ENCODE measurements around the gene AK3.
"Not testable (repeated sequence)": the region's sequence is repeated elsewhere in the genome, so short reads cannot be mapped to it uniquely, and the experiment has no call there.

AK3 gene

DNA sequence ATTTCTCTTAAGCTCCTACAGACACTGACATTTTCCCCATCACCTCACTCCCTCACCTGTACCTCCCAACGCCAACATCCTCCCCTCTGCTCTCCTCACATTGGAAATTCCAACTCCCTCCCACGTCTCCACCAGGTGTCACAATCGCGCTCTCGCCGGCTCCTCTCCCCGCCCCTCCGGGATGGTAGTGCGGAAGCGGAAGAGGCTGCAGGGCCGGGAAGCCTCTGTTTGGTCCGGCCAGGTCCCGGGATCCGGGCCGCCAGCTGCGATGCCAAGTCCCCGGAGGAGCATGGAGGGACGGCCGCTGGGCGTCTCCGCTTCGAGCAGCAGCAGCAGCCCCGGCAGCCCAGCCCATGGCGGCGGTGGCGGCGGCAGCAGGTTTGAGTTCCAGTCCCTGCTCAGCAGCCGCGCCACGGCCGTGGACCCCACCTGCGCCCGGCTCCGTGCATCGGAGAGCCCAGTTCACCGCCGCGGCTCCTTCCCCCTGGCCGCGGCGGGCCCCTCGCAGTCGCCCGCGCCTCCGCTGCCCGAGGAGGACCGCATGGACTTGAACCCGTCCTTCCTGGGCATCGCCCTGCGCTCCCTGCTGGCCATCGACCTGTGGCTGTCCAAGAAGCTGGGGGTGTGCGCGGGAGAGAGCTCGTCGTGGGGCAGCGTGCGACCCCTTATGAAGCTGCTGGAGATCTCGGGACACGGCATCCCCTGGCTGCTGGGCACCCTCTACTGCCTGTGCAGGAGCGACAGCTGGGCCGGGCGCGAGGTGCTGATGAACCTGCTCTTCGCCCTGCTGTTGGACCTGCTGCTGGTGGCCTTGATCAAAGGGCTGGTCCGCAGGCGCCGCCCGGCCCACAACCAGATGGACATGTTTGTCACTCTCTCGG lies 78.7 kb downstream of the AK3 start, which contains the start of gene PLPP6:
Gene PLPP6 (plus strand): TSS at position 187 of the 881 bp plus-strand sequence. CDS start 82 bp downstream, at position 269.
- peak within 1 kb of the TSS; percentile 18 for H2BK12ac ChIP-seq (ENCODE audit: low read length)
- no peak within 1 kb of the TSS for H3K4ac ChIP-seq (ENCODE audit: low read length)
- peak within 1 kb of the TSS; percentile 84 for H2BK120ac ChIP-seq (ENCODE audit: low read depth, low read length)
- no peak within 1 kb of the TSS for H2BK5ac ChIP-seq (ENCODE audit: low read length)
- no peak within 1 kb of the TSS for H2AK5ac ChIP-seq (ENCODE audit: low read depth, low read length)
- no peaks in the 10 kb centered on the region for H3K36me3 ChIP-seq (replicated peaks in 1 of 2; ENCODE audit: control insufficient read depth in 2 of 2, insufficient read depth in 2 of 2, low read length in 2 of 2)
- H3K9me3 ChIP-seq (replicated peaks in 1 of 2; ENCODE audit: control insufficient read depth in 2 of 2, insufficient read depth in 1 of 2, low read depth in 1 of 2, low read length in 2 of 2), result no peaks in the 10 kb centered on the region
- peak within 1 kb of the TSS; percentile 96 for H3K23ac ChIP-seq (ENCODE audit: low read depth, low read length, poor library complexity)
- WGBS, 2 donors (ENCODE audit: extremely low coverage in 2 of 2, insufficient read length in 2 of 2, insufficient replicate concordance in 1 of 2), result no CpG with 5 or more reads among the region's 70 CpGs
- H3K4me3 ChIP-seq (ENCODE audit: low read length in 2 of 2), result peak within 1 kb of the TSS; percentile 62 to 89
- H3K4me1 ChIP-seq (ENCODE audit: control insufficient read depth in 2 of 2, insufficient read depth in 1 of 2, low read depth in 1 of 2, low read length in 2 of 2), result peaks cover 5 to 8% of the 10 kb centered on the region in 2 donors
- peak within 1 kb of the TSS; percentile 45 for H2BK15ac ChIP-seq (ENCODE audit: low read length)
- H3K4me2 ChIP-seq (ENCODE audit: insufficient read depth, low read length, poor library complexity, severe bottlenecking), result peak within 1 kb of the TSS; percentile 94
- peak within 1 kb of the TSS; percentile 87 for H4K91ac ChIP-seq (ENCODE audit: low read depth, low read length, poor library complexity)
- H3K14ac ChIP-seq (ENCODE audit: low read length), result peak within 1 kb of the TSS; percentile 72
- peak within 1 kb of the TSS; percentile 99 for H3K9ac ChIP-seq (ENCODE audit: low read depth, low read length, poor library complexity)
- H3K18ac ChIP-seq (ENCODE audit: low read length), result peak within 1 kb of the TSS; percentile 98
- no peaks in the 10 kb centered on the region for H3K79me1 ChIP-seq (ENCODE audit: low read depth, low read length)
- H3K27ac ChIP-seq (replicated peaks; ENCODE audit: low read length), result no peak within 1 kb of the TSS
- H3K27me3 ChIP-seq (ENCODE audit: control insufficient read depth in 3 of 3, insufficient read depth in 3 of 3, low read depth in 1 of 3, low read length in 3 of 3), result peaks cover 0 to 5% (median 0%) of the 10 kb centered on the region in 3 experiments
- no peak within 1 kb of the TSS for H4K8ac ChIP-seq (ENCODE audit: low read depth, low read length)
- H2AFZ ChIP-seq (ENCODE audit: low read length), result peak within 1 kb of the TSS; percentile 93
- DNase-seq (ENCODE audit: low spot score), result peak; percentile 63

DNA sequence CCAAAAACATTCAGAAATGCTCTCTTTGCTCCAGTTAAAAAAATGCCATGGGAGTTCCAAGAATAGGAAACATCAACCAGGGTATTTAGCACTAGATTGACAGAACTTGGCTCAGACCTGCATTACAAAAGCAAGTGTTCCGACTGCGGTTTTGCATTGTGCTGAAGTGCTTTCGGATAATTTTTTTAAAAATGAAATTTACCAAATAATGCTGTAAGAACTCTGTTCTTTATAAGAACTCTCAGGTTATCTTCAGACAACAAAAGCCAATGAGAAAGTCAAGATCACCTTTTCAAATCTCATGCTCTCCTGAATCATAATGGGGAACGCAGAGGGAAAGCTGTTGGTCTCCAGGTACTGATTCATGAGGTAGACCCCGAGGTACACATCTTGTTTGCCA lies 79.4 kb downstream of the AK3 start:
- no peak overlapping the region for H2AK5ac ChIP-seq (ENCODE audit: low read depth, low read length)
- H2BK120ac ChIP-seq (ENCODE audit: low read depth, low read length), result no peak overlapping the region
- DNase-seq (ENCODE audit: low spot score), result no peak
- H4K91ac ChIP-seq (ENCODE audit: low read depth, low read length, poor library complexity), result no peak overlapping the region
- H3K23ac ChIP-seq (ENCODE audit: low read depth, low read length, poor library complexity), result no peak overlapping the region
- no peaks in the 10 kb centered on the region for H3K9me3 ChIP-seq (replicated peaks in 1 of 2; ENCODE audit: control insufficient read depth in 2 of 2, insufficient read depth in 1 of 2, low read depth in 1 of 2, low read length in 2 of 2)
- H3K27me3 ChIP-seq (ENCODE audit: control insufficient read depth in 3 of 3, insufficient read depth in 3 of 3, low read depth in 1 of 3, low read length in 3 of 3), result peaks cover 0 to 4% (median 0%) of the 10 kb centered on the region in 3 experiments
- no peak overlapping the region for H3K27ac ChIP-seq (replicated peaks; ENCODE audit: low read length)
- H3K4me1 ChIP-seq (ENCODE audit: control insufficient read depth in 2 of 2, insufficient read depth in 1 of 2, low read depth in 1 of 2, low read length in 2 of 2), result peaks cover 5 to 8% of the 10 kb centered on the region in 2 donors
- no peak overlapping the region for H4K8ac ChIP-seq (ENCODE audit: low read depth, low read length)
- WGBS, 2 donors (ENCODE audit: extremely low coverage in 2 of 2, insufficient read length in 2 of 2, insufficient replicate concordance in 1 of 2), result no CpG with 5 or more reads among the region's 5 CpGs
- H3K4me3 ChIP-seq (ENCODE audit: low read length in 2 of 2), result peak overlapping the region in 1 of 2 donors; percentile 62
- no peak overlapping the region for H2BK5ac ChIP-seq (ENCODE audit: low read length)
- no peak overlapping the region for H2BK15ac ChIP-seq (ENCODE audit: low read length)
- no peak overlapping the region for H2BK12ac ChIP-seq (ENCODE audit: low read length)
- no peak overlapping the region for H3K4ac ChIP-seq (ENCODE audit: low read length)
- H3K14ac ChIP-seq (ENCODE audit: low read length), result no peak overlapping the region
- peak overlapping the region; percentile 93 for H2AFZ ChIP-seq (ENCODE audit: low read length)
- H3K36me3 ChIP-seq (replicated peaks in 1 of 2; ENCODE audit: control insufficient read depth in 2 of 2, insufficient read depth in 2 of 2, low read length in 2 of 2), result no peaks in the 10 kb centered on the region
- no peak overlapping the region for H3K4me2 ChIP-seq (ENCODE audit: insufficient read depth, low read length, poor library complexity, severe bottlenecking)
- H3K79me1 ChIP-seq (ENCODE audit: low read depth, low read length), result no peaks in the 10 kb centered on the region
- H3K9ac ChIP-seq (ENCODE audit: low read depth, low read length, poor library complexity), result no peak overlapping the region
- no peak overlapping the region for H3K18ac ChIP-seq (ENCODE audit: low read length)

DNA sequence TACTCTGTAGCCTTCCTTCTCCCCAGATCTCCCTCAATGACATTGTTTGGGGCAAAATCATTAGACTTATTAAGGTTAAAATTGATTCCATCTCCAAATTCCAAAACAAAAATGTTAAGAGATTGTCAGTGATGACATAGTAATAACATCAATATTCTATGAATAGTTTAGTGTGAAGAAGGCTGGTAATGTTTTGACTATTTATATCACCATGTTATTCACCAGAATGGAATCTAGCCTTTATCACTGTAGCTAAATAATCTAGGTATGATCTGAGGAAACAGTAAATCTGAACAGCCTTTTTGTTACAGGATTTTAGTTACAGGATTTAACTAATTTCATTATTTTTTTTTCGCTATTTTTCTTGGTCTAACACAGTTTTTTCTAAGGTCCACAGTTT lies 79.8 kb downstream of the AK3 start:
- Histone ChIP-seq H2AK5ac (ENCODE audit: low read depth, low read length) (no peak overlapping the region), H3K23ac (ENCODE audit: low read depth, low read length, poor library complexity) (no peak overlapping the region), H3K79me1 (ENCODE audit: low read depth, low read length) (no peaks in the 10 kb centered on the region), H2BK120ac (ENCODE audit: low read depth, low read length) (no peak overlapping the region), H3K9ac (ENCODE audit: low read depth, low read length, poor library complexity) (no peak overlapping the region), H3K4ac (ENCODE audit: low read length) (no peak overlapping the region), H4K8ac (ENCODE audit: low read depth, low read length) (no peak overlapping the region), H2BK12ac (ENCODE audit: low read length) (no peak overlapping the region), H2BK15ac (ENCODE audit: low read length) (no peak overlapping the region), H3K27me3 (ENCODE audit: control insufficient read depth in 3 of 3, insufficient read depth in 3 of 3, low read depth in 1 of 3, low read length in 3 of 3) (peaks cover 0 to 3% (median 0%) of the 10 kb centered on the region in 3 experiments), H3K9me3 (replicated peaks in 1 of 2; ENCODE audit: control insufficient read depth in 2 of 2, insufficient read depth in 1 of 2, low read depth in 1 of 2, low read length in 2 of 2) (no peaks in the 10 kb centered on the region), H3K18ac (ENCODE audit: low read length) (no peak overlapping the region), H3K4me1 (ENCODE audit: control insufficient read depth in 2 of 2, insufficient read depth in 1 of 2, low read depth in 1 of 2, low read length in 2 of 2) (peaks cover 5 to 8% of the 10 kb centered on the region in 2 donors), H4K91ac (ENCODE audit: low read depth, low read length, poor library complexity) (no peak overlapping the region), H3K4me2 (ENCODE audit: insufficient read depth, low read length, poor library complexity, severe bottlenecking) (no peak overlapping the region), H3K27ac (replicated peaks; ENCODE audit: low read length) (no peak overlapping the region), H2AFZ (ENCODE audit: low read length) (peak overlapping the region; percentile 93), H2BK5ac (ENCODE audit: low read length) (no peak overlapping the region), H3K36me3 (replicated peaks in 1 of 2; ENCODE audit: control insufficient read depth in 2 of 2, insufficient read depth in 2 of 2, low read length in 2 of 2) (no peaks in the 10 kb centered on the region), H3K4me3 (ENCODE audit: low read length in 2 of 2) (no peak overlapping the region), H3K14ac (ENCODE audit: low read length) (no peak overlapping the region)
- DNase-seq (ENCODE audit: low spot score), result no peak
- no CpG with 5 or more reads among the region's 1 CpG for WGBS, 2 donors (ENCODE audit: extremely low coverage in 2 of 2, insufficient read length in 2 of 2, insufficient replicate concordance in 1 of 2)

DNA sequence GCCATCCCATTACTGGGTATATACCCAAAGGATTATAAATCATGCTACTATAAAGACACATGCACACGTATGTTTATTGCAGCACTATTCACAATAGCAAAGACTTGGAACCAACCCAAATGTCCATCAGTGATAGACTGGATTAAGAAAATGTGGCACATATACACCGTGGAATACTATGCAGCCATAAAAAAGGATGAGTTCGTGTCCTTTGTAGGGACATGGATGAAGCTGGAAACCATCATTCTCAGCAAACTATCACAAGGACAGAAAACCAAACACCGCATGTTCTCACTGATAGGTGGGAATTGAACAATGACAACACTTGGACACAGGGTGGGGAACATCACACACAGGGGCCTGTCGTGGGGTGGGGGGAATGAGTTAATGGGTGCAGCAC lies 80.3 kb downstream of the AK3 start:
- not testable (repeated sequence) for H3K4me3 ChIP-seq (ENCODE audit: low read length in 2 of 2); H3K18ac ChIP-seq (ENCODE audit: low read length); H3K4me1 ChIP-seq (ENCODE audit: control insufficient read depth in 2 of 2, insufficient read depth in 1 of 2, low read depth in 1 of 2, low read length in 2 of 2); H3K9me3 ChIP-seq (replicated peaks in 1 of 2; ENCODE audit: control insufficient read depth in 2 of 2, insufficient read depth in 1 of 2, low read depth in 1 of 2, low read length in 2 of 2); H3K4me2 ChIP-seq (ENCODE audit: insufficient read depth, low read length, poor library complexity, severe bottlenecking); H3K79me1 ChIP-seq (ENCODE audit: low read depth, low read length); H3K23ac ChIP-seq (ENCODE audit: low read depth, low read length, poor library complexity); H2BK120ac ChIP-seq (ENCODE audit: low read depth, low read length); H3K9ac ChIP-seq (ENCODE audit: low read depth, low read length, poor library complexity); H4K91ac ChIP-seq (ENCODE audit: low read depth, low read length, poor library complexity); H3K27me3 ChIP-seq (ENCODE audit: control insufficient read depth in 3 of 3, insufficient read depth in 3 of 3, low read depth in 1 of 3, low read length in 3 of 3); H3K27ac ChIP-seq (replicated peaks; ENCODE audit: low read length); H3K14ac ChIP-seq (ENCODE audit: low read length); H2BK12ac ChIP-seq (ENCODE audit: low read length); H2AK5ac ChIP-seq (ENCODE audit: low read depth, low read length); H2AFZ ChIP-seq (ENCODE audit: low read length); H4K8ac ChIP-seq (ENCODE audit: low read depth, low read length); H3K36me3 ChIP-seq (replicated peaks in 1 of 2; ENCODE audit: control insufficient read depth in 2 of 2, insufficient read depth in 2 of 2, low read length in 2 of 2); H3K4ac ChIP-seq (ENCODE audit: low read length); H2BK5ac ChIP-seq (ENCODE audit: low read length); DNase-seq (ENCODE audit: low spot score); H2BK15ac ChIP-seq (ENCODE audit: low read length)
- no CpG with 5 or more reads among the region's 5 CpGs for WGBS, 2 donors (ENCODE audit: extremely low coverage in 2 of 2, insufficient read length in 2 of 2, insufficient replicate concordance in 1 of 2)

Data from neuronal stem cell (in vitro differentiated cells).